B cell (primary cell): ENCODE data around the gene CS. TPM values are rescaled to one million over a fixed set of nuclear protein-coding genes. Genes with fewer than 3 reads are reported as not detected.

Experiments used
- ATAC-seq: fragments of 200-7000 bp; cut with Tn5 transposase; one replicate; pipeline ENCODE4 v1.10.0; 2021; ENCODE audit warnings: low read depth, mild to moderate bottlenecking, moderate number of reproducible peaks, moderate library complexity
- CTCF ChIA-PET: fragments of 350-600 bp; sonication (Branson Sonifier 250); formaldehyde crosslinking; loops from one replicate; lab custom pipeline; 2021; ENCODE audit warnings: antibody characterized with exemption, inconsistent platforms; lab: Charles Lee
- POLR2A ChIA-PET: fragments of 350-600 bp; sonication (Branson Sonifier 250); formaldehyde crosslinking; loops from one replicate; lab custom pipeline; 2021; ENCODE audit warnings: antibody characterized with exemption; lab: Charles Lee
- DNase-seq: peaks from one replicate; pipeline ENCODE4 v3.0.0; 2013
- H2AFZ ChIP-seq: 2 replicates; pipeline ENCODE4 v1.6.1; 2012; ENCODE audit warnings: mild to moderate bottlenecking, low read depth, low read length; ENCODE audit not compliant: insufficient read depth, poor library complexity, severe bottlenecking
- H3K27ac ChIP-seq, 2 donors: 1 replicate in 1 of 2; 2 replicates in 1 of 2; pipeline ENCODE4 v1.5.1; 2012 to 2013; ENCODE audit warnings: low read length in 2 of 2, mild to moderate bottlenecking in 2 of 2, moderate library complexity in 1 of 2
- H3K27me3 ChIP-seq, 4 experiments: fragments of 200-600 bp in 1 of 4; sonication (generic) in 1 of 4; replicated peaks in 1 of 4; 1 replicate in 2 of 4; 2 replicates in 2 of 4; pipeline versions ENCODE4 v1.6.1 to v1.7.0; 2013 to 2016; ENCODE audit warnings: low read length in 3 of 4, mild to moderate bottlenecking in 2 of 4, mixed read lengths in 1 of 4, moderate library complexity in 1 of 4; ENCODE audit not compliant: insufficient read depth in 4 of 4, control insufficient read depth in 3 of 4; ENCODE audit errors: control extremely low read depth in 1 of 4
- H3K36me3 ChIP-seq, 2 experiments: replicated peaks in 1 of 2; 1 replicate in 1 of 2; 2 replicates in 1 of 2; pipeline versions ENCODE4 v1.6.1 to v1.7.1; 2013; ENCODE audit warnings: low read length in 1 of 2; ENCODE audit not compliant: insufficient read depth in 2 of 2, control insufficient read depth in 1 of 2; ENCODE audit errors: control extremely low read depth in 1 of 2, extremely low read depth in 1 of 2
- H3K4me1 ChIP-seq, 2 donors: fragments of 200-600 bp in 1 of 2; sonication (generic) in 1 of 2; 1 replicate in 1 of 2; 2 replicates in 1 of 2; pipeline versions ENCODE4 v1.5.1 to v1.6.1; 2013 to 2017; ENCODE audit warnings: low read length in 2 of 2; ENCODE audit not compliant: control insufficient read depth in 2 of 2, insufficient read depth in 2 of 2
- H3K4me2 ChIP-seq: replicated peaks from 2 replicates; pipeline ENCODE3; 2012; ENCODE audit warnings: mild to moderate bottlenecking, low read depth, low read length; ENCODE audit not compliant: poor library complexity, severe bottlenecking
- H3K4me3 ChIP-seq, 5 experiments: fragments of 200-600 bp in 1 of 5; sonication (generic) in 1 of 5; 1 replicate in 3 of 5; 2 replicates in 2 of 5; pipeline versions ENCODE4 v1.5.1 to v1.7.0; 2011 to 2016; ENCODE audit warnings: low read length in 4 of 5, mild to moderate bottlenecking in 4 of 5, low read depth in 2 of 5, control low read depth in 1 of 5, moderate library complexity in 1 of 5; ENCODE audit not compliant: insufficient read depth in 1 of 5; ENCODE audit errors: control extremely low read depth in 1 of 5, extremely low read depth in 1 of 5
- H3K79me2 ChIP-seq: fragments of 200-600 bp; sonication (generic); one replicate; pipeline ENCODE4 v1.6.0; 2016; ENCODE audit warnings: low read length; ENCODE audit not compliant: control insufficient read depth, insufficient read depth
- H3K9ac ChIP-seq: fragments of 200-600 bp; sonication (generic); 2 replicates; pipeline ENCODE4 v1.6.1; 2017; ENCODE audit warnings: mild to moderate bottlenecking, low read length, moderate library complexity
- H3K9me3 ChIP-seq, 3 donors: one replicate each; pipeline versions ENCODE4 v1.6.1 to v1.7.1; 2013; ENCODE audit warnings: low read length in 2 of 3; ENCODE audit not compliant: control insufficient read depth in 2 of 3, insufficient read depth in 1 of 3; ENCODE audit errors: control extremely low read depth in 1 of 3
- H4K20me1 ChIP-seq: 2 replicates; pipeline ENCODE4 v1.6.0; 2012; ENCODE audit warnings: mild to moderate bottlenecking, low read length; ENCODE audit not compliant: insufficient read depth, control insufficient read depth, poor library complexity, severe bottlenecking
- H3K27ac Mint-ChIP-seq: one replicate; pipeline ENCODE4 v1.8.0; 2021; ENCODE audit warnings: mixed read lengths
- H3K27me3 Mint-ChIP-seq: one replicate; pipeline ENCODE4 v1.8.0; 2021; ENCODE audit warnings: mixed read lengths
- H3K4me1 Mint-ChIP-seq: one replicate; pipeline ENCODE4 v1.8.0; 2021; ENCODE audit warnings: mixed read lengths
- H3K4me3 Mint-ChIP-seq: one replicate; pipeline ENCODE4 v1.8.0; 2021; ENCODE audit warnings: mixed read lengths
- H3K9me3 Mint-ChIP-seq: one replicate; pipeline ENCODE4 v1.8.0; 2022; ENCODE audit warnings: mixed read lengths; ENCODE audit not compliant: insufficient read depth
- EZH2 ChIP-seq: IDR thresholded peaks from 2 replicates; pipeline ENCODE4 v1.6.1; 2012; ENCODE audit warnings: borderline replicate concordance, low read depth, mild to moderate bottlenecking, moderate library complexity, low read length; ENCODE audit not compliant: insufficient read depth, poor library complexity, severe bottlenecking
- WGBS: methylation state at CpG from one replicate; pipeline ENCODE4 v1.1.5; 2013; ENCODE audit warnings: missing lambda C conversion rate; ENCODE audit not compliant: insufficient coverage; 5-methylcytosine and 5-hydroxymethylcytosine counted together
- intact Hi-C: fragments of 100-400 bp; cut with micrococcal nuclease; formaldehyde crosslinking; loops from one replicate; pipeline ENCODE4 v1.10.0; 2022
- polyA plus RNA-seq: library from polyadenylated mRNA; depleted of rRNA; stranded (reverse); fragments of >200 nt; gene quantifications from 2 replicates; pipeline ENCODE4 v1.2.3, GENCODE V29; 2012
- total RNA-seq, 2 donors: library from RNA; stranded (reverse); fragments of 120-200 nt in 1 of 2; gene quantifications; 1 replicate in 1 of 2; 2 replicates in 1 of 2; pipeline versions ENCODE4 v1.2.3 to v1.2.4, GENCODE V29; 2013 to 2022
- TF ChIP-seq, protein P1 (sequence below): fragments of 200-600 bp; IDR thresholded peaks from one replicate; pipeline ENCODE4 v1.8.0; 2022; ENCODE audit warnings: antibody characterized with exemption, mild to moderate bottlenecking

Gene CS
- total and polyA plus RNA-seq, 2 donors (not counting 1 experiment from before 2014, with no cell fraction given), result 114 to 154 TPM

DNA sequence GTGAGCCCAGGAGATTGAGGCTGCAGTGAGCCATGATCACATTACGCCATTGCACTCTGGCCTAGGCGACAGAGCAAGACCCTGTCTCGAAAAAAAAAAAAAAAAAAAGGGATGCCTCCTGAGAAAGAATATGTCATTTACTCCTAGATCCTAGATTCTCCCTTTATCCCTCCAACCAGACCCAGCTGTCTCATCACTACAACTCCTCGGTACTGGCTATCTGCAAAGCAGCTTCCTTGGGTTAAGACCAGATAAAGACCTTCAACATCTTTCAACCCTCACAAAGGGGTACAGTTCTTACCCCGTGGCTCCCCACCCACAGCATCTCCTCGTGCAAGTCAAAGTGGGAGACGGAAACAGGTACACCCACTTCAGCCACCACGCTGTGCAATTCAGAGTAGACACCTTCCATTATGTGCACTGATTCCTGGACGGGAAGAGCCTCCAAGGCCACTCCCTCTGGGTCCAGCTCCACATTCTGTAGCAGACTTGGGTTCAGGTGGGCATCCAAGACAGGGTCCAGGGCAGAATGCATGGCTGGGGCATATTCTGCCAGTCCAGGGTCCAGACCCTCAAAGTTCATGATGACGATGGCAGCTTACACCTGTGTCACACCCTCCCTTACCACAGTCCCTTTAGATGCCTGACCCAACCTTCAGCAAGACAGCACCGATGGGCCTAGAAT lies 32.5 kb upstream of the CS start:
- Histone ChIP-seq H3K36me3 (peaks cover 0 to 7% of the 10 kb centered on the region in 2 experiments), H3K4me1 (peaks cover 25 to 31% of the 10 kb centered on the region in 2 donors), H4K20me1 (no peaks in the 10 kb centered on the region), H3K4me2 (peak overlapping the region; percentile 86), H3K27ac (peak overlapping the region; percentile 94 to 100), H3K4me3 (peak overlapping the region in 4 of 5 experiments; percentile 63 to 84 (median 80)), H2AFZ (peak overlapping the region; percentile 93), H3K79me2 (peaks cover 21% of the 10 kb centered on the region), H3K9ac (peak overlapping the region; percentile 95), H3K9me3 (no peaks in the 10 kb centered on the region), H3K27me3 (no peaks in the 10 kb centered on the region)
- H3K27me3 Mint-ChIP-seq, result no peaks in the 10 kb centered on the region
- TF ChIP-seq EZH2, result no peak
- TF ChIP-seq, protein P1, sequence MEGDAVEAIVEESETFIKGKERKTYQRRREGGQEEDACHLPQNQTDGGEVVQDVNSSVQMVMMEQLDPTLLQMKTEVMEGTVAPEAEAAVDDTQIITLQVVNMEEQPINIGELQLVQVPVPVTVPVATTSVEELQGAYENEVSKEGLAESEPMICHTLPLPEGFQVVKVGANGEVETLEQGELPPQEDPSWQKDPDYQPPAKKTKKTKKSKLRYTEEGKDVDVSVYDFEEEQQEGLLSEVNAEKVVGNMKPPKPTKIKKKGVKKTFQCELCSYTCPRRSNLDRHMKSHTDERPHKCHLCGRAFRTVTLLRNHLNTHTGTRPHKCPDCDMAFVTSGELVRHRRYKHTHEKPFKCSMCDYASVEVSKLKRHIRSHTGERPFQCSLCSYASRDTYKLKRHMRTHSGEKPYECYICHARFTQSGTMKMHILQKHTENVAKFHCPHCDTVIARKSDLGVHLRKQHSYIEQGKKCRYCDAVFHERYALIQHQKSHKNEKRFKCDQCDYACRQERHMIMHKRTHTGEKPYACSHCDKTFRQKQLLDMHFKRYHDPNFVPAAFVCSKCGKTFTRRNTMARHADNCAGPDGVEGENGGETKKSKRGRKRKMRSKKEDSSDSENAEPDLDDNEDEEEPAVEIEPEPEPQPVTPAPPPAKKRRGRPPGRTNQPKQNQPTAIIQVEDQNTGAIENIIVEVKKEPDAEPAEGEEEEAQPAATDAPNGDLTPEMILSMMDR, result no peak
- POLR2A ChIA-PET, result interaction anchor here (0.8 to 2.5 kb wide), 6 partner anchors 9 to 135 kb away, joined by 6 to 24 read pairs (median 9); partner anchors contain the start of genes CNPY2 and STAT2
- ATAC-seq (no peak), DNase-seq (no peak)
- CTCF ChIA-PET, result interaction anchor here (0.6 to 7.6 kb wide), 9 partner anchors 16 to 353 kb away, joined by 3 to 45 read pairs (median 6); partner anchors contain the start of genes CNPY2 and STAT2
- H3K9me3 Mint-ChIP-seq, result no peaks in the 10 kb centered on the region
- WGBS, result 99% methylated on average over 6 of the region's 11 CpGs
- intact Hi-C loops, result loop anchor here (1.0 kb wide), 1 partner anchor 136 kb away; the partner anchor contains the start of gene SPRYD4
- H3K4me3 Mint-ChIP-seq, result peak overlapping the region; percentile 99
- peaks cover 41% of the 10 kb centered on the region for H3K4me1 Mint-ChIP-seq
- H3K27ac Mint-ChIP-seq, result peak overlapping the region; percentile 100
